NB4 (cell line): ENCODE data around the gene MFSD2A.

Source experiments
- MYC ChIP-seq: IDR thresholded peaks from 2 replicates; pipeline ENCODE4 v1.6.1; 2011; ENCODE audit warnings: low read depth, low read length
- POLR2A ChIP-seq: IDR thresholded peaks from 2 replicates; pipeline ENCODE4 v1.6.1; 2011; ENCODE audit warnings: mild to moderate bottlenecking; ENCODE audit not compliant: insufficient read length; ENCODE audit errors: extremely low read depth
- TF ChIP-seq, protein P1 (sequence below): IDR thresholded peaks from one replicate; pipeline ENCODE4 v1.5.1; 2012; ENCODE audit warnings: low read depth, low read length

DNA sequence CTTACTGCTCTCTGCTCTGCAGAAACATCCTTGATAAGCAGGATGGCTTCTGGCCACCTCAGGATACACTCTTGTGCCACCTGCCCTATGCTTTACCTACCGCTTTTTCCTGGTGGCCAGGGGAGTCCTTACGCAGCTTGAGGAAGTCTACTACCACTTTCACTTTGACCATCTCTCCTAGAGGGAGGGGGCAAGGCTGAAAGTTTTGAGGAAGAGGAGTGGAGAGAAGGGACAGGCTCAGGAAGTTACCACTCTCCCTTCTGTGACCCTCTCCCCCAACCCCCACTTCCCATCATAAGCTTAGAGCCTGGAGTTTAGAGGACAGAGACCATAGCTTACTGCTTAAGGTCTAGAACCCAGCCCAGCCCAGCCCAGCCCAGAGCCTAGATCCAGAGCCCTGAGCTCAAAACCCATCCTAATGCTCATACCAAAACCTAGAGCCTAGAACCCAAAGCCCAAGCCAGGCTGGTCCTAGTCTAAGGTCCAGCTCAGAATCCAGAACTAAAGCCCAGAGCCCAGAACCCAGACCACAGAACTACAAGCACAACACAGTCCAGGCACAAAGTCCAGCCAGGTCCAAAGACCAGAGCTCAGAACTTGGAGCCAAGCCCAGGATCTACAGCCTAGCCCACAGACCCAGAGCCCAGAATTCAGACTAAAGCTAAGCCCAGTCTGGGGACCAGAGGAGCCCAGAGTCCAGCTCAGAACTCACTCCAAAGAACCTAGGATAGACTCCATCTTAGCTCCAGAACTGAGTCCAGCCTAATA is 18.0 kb upstream of the MFSD2A start:
- TF ChIP-seq, protein P1, sequence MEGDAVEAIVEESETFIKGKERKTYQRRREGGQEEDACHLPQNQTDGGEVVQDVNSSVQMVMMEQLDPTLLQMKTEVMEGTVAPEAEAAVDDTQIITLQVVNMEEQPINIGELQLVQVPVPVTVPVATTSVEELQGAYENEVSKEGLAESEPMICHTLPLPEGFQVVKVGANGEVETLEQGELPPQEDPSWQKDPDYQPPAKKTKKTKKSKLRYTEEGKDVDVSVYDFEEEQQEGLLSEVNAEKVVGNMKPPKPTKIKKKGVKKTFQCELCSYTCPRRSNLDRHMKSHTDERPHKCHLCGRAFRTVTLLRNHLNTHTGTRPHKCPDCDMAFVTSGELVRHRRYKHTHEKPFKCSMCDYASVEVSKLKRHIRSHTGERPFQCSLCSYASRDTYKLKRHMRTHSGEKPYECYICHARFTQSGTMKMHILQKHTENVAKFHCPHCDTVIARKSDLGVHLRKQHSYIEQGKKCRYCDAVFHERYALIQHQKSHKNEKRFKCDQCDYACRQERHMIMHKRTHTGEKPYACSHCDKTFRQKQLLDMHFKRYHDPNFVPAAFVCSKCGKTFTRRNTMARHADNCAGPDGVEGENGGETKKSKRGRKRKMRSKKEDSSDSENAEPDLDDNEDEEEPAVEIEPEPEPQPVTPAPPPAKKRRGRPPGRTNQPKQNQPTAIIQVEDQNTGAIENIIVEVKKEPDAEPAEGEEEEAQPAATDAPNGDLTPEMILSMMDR: no peak
- TF ChIP-seq POLR2A: no peak
- no peak for TF ChIP-seq MYC
